ENCODE measurements around the gene MAT2B. TPM values are rescaled to one million over a fixed set of nuclear protein-coding genes. Genes with fewer than 3 reads are reported as not detected.

The MAT2B gene
- 85.3 TPM for total RNA-seq

DNA sequence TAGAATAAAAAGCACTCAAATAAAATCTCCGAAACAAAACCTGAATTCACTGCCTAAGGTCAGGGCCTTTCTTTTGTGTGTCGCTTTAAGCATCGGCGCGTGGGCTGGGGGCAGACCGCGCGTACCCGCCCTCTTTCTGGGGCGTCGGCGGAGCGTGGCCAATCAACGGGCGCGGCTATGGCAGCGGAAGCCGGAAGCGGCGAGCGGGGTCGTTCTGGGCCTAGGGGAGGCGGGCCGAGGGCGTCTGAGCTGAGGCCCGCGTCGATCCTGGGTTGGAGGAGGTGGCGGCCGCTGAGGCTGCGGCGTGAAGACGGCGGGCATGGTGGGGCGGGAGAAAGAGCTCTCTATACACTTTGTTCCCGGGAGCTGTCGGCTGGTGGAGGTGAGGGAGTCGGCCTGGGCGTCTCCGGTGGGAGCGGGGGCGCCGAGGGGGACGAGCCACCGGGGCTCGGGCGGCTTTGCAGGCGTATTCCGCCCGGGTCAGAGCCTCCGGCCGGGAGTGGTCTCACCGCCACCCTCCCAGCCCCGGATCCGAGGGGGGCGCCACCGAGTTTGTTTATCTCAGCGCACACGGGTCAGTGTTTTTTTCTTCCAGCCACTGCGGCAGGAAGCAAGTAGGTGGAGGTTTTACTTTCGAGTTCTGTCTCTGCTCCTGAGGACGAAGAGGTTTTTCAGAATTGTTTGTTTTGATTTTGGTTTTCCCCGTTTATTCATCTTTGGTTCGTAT is at the start of gene MAT2B:
MAT2B (plus strand) TSS at position 252 of the 727 bp plus-strand sequence; CDS start at position 320, 68 bp downstream.

GRCh38 chr5:163459819-163460561 is 45.4 kb upstream of the MAT2B start, which contains the start of gene NUDCD2:
NUDCD2 (minus strand) TSS chr5:163460102; CDS start chr5:163460050, 52 bp downstream.

DNA sequence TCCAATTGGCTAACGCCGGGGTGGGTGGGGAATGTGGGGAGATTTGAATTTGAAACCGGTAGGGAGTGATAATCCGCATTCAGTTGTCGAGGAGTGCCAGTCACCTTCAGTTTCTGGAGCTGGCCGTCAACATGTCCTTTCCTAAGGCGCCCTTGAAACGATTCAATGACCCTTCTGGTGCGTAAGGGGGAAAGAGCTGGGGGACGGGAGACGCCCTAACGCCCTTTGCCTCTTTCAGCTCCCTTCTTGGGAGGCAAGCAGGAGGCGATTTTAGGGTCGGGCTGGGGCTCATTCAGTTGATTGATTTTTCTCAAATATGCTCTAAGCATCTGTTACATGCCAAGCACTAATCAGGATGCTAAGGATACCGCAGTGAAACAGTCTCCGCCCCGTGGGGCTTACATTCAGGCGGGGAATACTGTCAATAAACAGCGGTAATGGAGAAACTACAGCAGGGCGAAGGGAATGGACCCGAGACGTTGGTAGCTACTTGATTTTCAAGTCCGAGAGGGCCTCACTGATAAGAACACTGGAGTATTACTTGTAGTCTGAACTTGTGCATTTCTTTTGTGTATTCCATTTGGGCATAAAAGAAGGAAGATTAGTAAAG is 44.8 kb upstream of the MAT2B start, which contains the start of gene HMMR:
HMMR (plus strand) TSS at position 71 of the 610 bp plus-strand sequence; CDS start at position 132, 61 bp downstream.

Other genes with a start within 250 kb of the MAT2B start
- 300 TPM for gene CCNG1, start 68.0 kb upstream of the MAT2B start, total RNA-seq
- gene NUDCD2, start 45.5 kb upstream of the MAT2B start, total RNA-seq = 18.2 TPM
- gene HMMR, start 45.0 kb upstream of the MAT2B start, total RNA-seq = 8.6 TPM

All from camera-type eye (tissue), 1 donor.